IMR-90 (cell line): ENCODE results near the gene MON2. TPM values are rescaled to one million over a fixed set of nuclear protein-coding genes. Genes with fewer than 3 reads are reported as not detected.

Experiments used
- ATAC-seq: fragments of 200-7000 bp; cut with Tn5 transposase; 2 replicates; pipeline ENCODE4 v1.9.1; 2020; ENCODE audit warnings: low read depth, mild to moderate bottlenecking, moderate library complexity
- BruUV-seq: library from RNA; stranded (reverse); fragments of 400-500 nt; replicated peaks from 2 replicates; lab custom pipeline; 2021; lab: Mats Ljungman, UMichigan
- CTCF ChIA-PET: fragments of 300-600 bp; formaldehyde crosslinking; extraction: SDS; loops from one replicate; lab custom pipeline; 2021; ENCODE audit warnings: antibody characterized with exemption; lab: Yijun Ruan, JAX
- POLR2A ChIA-PET: fragments of 300-600 bp; sonication (Branson Sonifier 250); formaldehyde crosslinking; loops from one replicate; lab custom pipeline; 2022; ENCODE audit warnings: antibody characterized with exemption; ENCODE audit not compliant: unreplicated experiment; lab: Charles Lee
- DNase-seq: peaks from one replicate; pipeline ENCODE4 v3.0.0; 2013
- H2AFZ ChIP-seq: replicated peaks from 2 replicates; pipeline ENCODE3; 2013; ENCODE audit warnings: low read length, mild to moderate bottlenecking; ENCODE audit not compliant: poor library complexity
- H2AK5ac ChIP-seq: 2 replicates; pipeline ENCODE4 v1.6.1; 2013; ENCODE audit warnings: low read depth, low read length, inconsistent platforms
- H2AK9ac ChIP-seq: replicated peaks from 2 replicates; pipeline ENCODE3; 2013; ENCODE audit warnings: mild to moderate bottlenecking, low read depth, low read length, moderate library complexity; ENCODE audit not compliant: poor library complexity
- H2BK120ac ChIP-seq: 2 replicates; pipeline ENCODE4 v1.6.1; 2013; ENCODE audit warnings: low read depth, low read length, inconsistent platforms
- H2BK15ac ChIP-seq: 3 replicates; pipeline ENCODE4 v1.6.1; 2013; ENCODE audit warnings: low read depth, low read length, inconsistent platforms
- H2BK20ac ChIP-seq: 2 replicates; pipeline ENCODE4 v1.6.1; 2013; ENCODE audit warnings: low read depth, mild to moderate bottlenecking, inconsistent platforms, low read length, moderate library complexity
- H2BK5ac ChIP-seq: 2 replicates; pipeline ENCODE4 v1.6.1; 2013; ENCODE audit warnings: mild to moderate bottlenecking, low read depth, low read length, inconsistent platforms; ENCODE audit not compliant: poor library complexity, severe bottlenecking
- H3K14ac ChIP-seq: replicated peaks from 2 replicates; pipeline ENCODE4 v1.6.1; 2013; ENCODE audit warnings: low read depth, low read length, inconsistent platforms
- H3K18ac ChIP-seq: 2 replicates; pipeline ENCODE4 v1.6.1; 2013; ENCODE audit warnings: low read depth, low read length, control low read depth
- H3K23ac ChIP-seq: 2 replicates; pipeline ENCODE4 v1.6.1; 2013; ENCODE audit warnings: low read depth, low read length, inconsistent platforms
- H3K27ac ChIP-seq: 2 replicates; pipeline ENCODE4 v1.5.1; 2013; ENCODE audit warnings: mild to moderate bottlenecking, control low read depth, low read length; ENCODE audit not compliant: insufficient read depth
- H3K27me3 ChIP-seq: 2 replicates; pipeline ENCODE4 v1.6.1; 2013; ENCODE audit warnings: low read length; ENCODE audit not compliant: control insufficient read depth, insufficient read depth
- H3K36me3 ChIP-seq: 2 replicates; pipeline ENCODE4 v1.6.1; 2013; ENCODE audit warnings: low read length, mixed read lengths; ENCODE audit not compliant: control insufficient read depth, insufficient read depth
- H3K4ac ChIP-seq: 2 replicates; pipeline ENCODE4 v1.6.1; 2013; ENCODE audit warnings: low read depth, low read length, inconsistent platforms
- H3K4me1 ChIP-seq: 2 replicates; pipeline ENCODE4 v1.6.1; 2013; ENCODE audit warnings: low read length, mixed read lengths; ENCODE audit not compliant: control insufficient read depth, insufficient read depth
- H3K4me2 ChIP-seq: 2 replicates; pipeline ENCODE4 v1.6.1; 2013; ENCODE audit warnings: low read depth, mild to moderate bottlenecking, control low read depth, low read length, moderate library complexity
- H3K4me3 ChIP-seq: 2 replicates; pipeline ENCODE4 v1.5.1; 2013; ENCODE audit warnings: low read depth, mild to moderate bottlenecking, control low read depth, low read length, moderate library complexity; ENCODE audit not compliant: insufficient read depth
- H3K56ac ChIP-seq: 2 replicates; pipeline ENCODE4 v1.6.1; 2013; ENCODE audit warnings: low read length, inconsistent platforms; ENCODE audit not compliant: insufficient read depth; ENCODE audit errors: extremely low read depth
- H3K79me1 ChIP-seq, 2 experiments: 2 replicates each; pipeline ENCODE4 v1.6.1; 2013; ENCODE audit warnings: low read length in 2 of 2, inconsistent platforms in 1 of 2, low read depth in 1 of 2
- H3K9ac ChIP-seq: 2 replicates; pipeline ENCODE4 v1.6.1; 2013; ENCODE audit warnings: low read depth, low read length, control low read depth
- H3K9me1 ChIP-seq: 2 replicates; pipeline ENCODE4 v1.6.1; 2013; ENCODE audit warnings: low read length, inconsistent platforms; ENCODE audit not compliant: insufficient read depth
- H3K9me3 ChIP-seq: 2 replicates; pipeline ENCODE4 v1.6.1; 2013; ENCODE audit warnings: low read length; ENCODE audit not compliant: control insufficient read depth, insufficient read depth
- H4K20me1 ChIP-seq: 2 replicates; pipeline ENCODE4 v1.6.1; 2013; ENCODE audit warnings: low read length, inconsistent platforms; ENCODE audit not compliant: insufficient read depth
- H4K5ac ChIP-seq: 2 replicates; pipeline ENCODE4 v1.6.1; 2013; ENCODE audit warnings: mild to moderate bottlenecking, low read depth, low read length, control low read depth
- H4K8ac ChIP-seq, 2 experiments: 2 replicates each; pipeline ENCODE4 v1.6.1; 2013; ENCODE audit warnings: low read depth in 2 of 2, low read length in 2 of 2, control low read depth in 1 of 2, inconsistent platforms in 1 of 2
- H4K91ac ChIP-seq: 2 replicates; pipeline ENCODE4 v1.6.1; 2013; ENCODE audit warnings: low read depth, low read length, inconsistent platforms; ENCODE audit not compliant: insufficient read depth
- BHLHE40 ChIP-seq: fragments of 150-350 bp; IDR thresholded peaks from 2 replicates; pipeline ENCODE4 v1.6.1; 2016; ENCODE audit warnings: mild to moderate bottlenecking, low read depth, low read length
- CEBPB ChIP-seq: IDR thresholded peaks from 2 replicates; pipeline ENCODE4 v1.6.1; 2012; ENCODE audit warnings: low read depth, low read length, improper control_type of control experiment
- CHD1 ChIP-seq: IDR thresholded peaks from 2 replicates; pipeline ENCODE4 v1.6.1; 2012; ENCODE audit warnings: low read depth, low read length, improper control_type of control experiment
- MAFK ChIP-seq: IDR thresholded peaks from 2 replicates; pipeline ENCODE4 v1.6.1; 2012; ENCODE audit warnings: low read depth, low read length, improper control_type of control experiment
- MAZ ChIP-seq: IDR thresholded peaks from 2 replicates; pipeline ENCODE4 v1.6.1; 2012; ENCODE audit warnings: low read depth, mild to moderate bottlenecking, low read length, improper control_type of control experiment, moderate library complexity, borderline replicate concordance
- MXI1 ChIP-seq: IDR thresholded peaks from 2 replicates; pipeline ENCODE4 v1.6.1; 2012; ENCODE audit warnings: low read depth, mild to moderate bottlenecking, low read length, moderate library complexity, borderline replicate concordance
- NFE2L2 ChIP-seq: fragments of 150-350 bp; IDR thresholded peaks from 2 replicates; pipeline ENCODE4 v1.6.1; 2016; ENCODE audit warnings: low read depth, mild to moderate bottlenecking, low read length
- POLR2A ChIP-seq: IDR thresholded peaks from 2 replicates; pipeline ENCODE4 v1.6.1; 2012; ENCODE audit warnings: mild to moderate bottlenecking, low read depth, low read length
- RAD21 ChIP-seq: IDR thresholded peaks from 2 replicates; pipeline ENCODE4 v1.6.1; 2012; ENCODE audit warnings: low read length, improper control_type of control experiment
- RCOR1 ChIP-seq: IDR thresholded peaks from 2 replicates; pipeline ENCODE4 v1.6.1; 2012; ENCODE audit warnings: mild to moderate bottlenecking, low read length, improper control_type of control experiment; ENCODE audit not compliant: insufficient replicate concordance
- RFX5 ChIP-seq: IDR thresholded peaks from 2 replicates; pipeline ENCODE4 v1.8.0; 2012; ENCODE audit warnings: low read depth, mild to moderate bottlenecking, low read length, moderate library complexity
- SMC3 ChIP-seq: fragments of 150-350 bp; IDR thresholded peaks from 2 replicates; pipeline ENCODE4 v1.6.1; 2016; ENCODE audit warnings: low read depth, mild to moderate bottlenecking, antibody characterized with exemption, low read length, moderate library complexity
- WGBS, 2 experiments: methylation state at CpG; one replicate each; pipeline versions ENCODE4 v1.1.5 to v1.1.7; 2013; ENCODE audit warnings: missing lambda C conversion rate in 2 of 2; ENCODE audit not compliant: insufficient read length in 1 of 2; ENCODE audit errors: extremely low coverage in 2 of 2; 5-methylcytosine and 5-hydroxymethylcytosine counted together
- dilution Hi-C: fragments of 300-500 bp; cut with HindIII; formaldehyde crosslinking; loops from one replicate; pipeline ENCODE4 v1.14.3; 2018; ENCODE audit warnings: low sequenced_read_pairs; ENCODE audit not compliant: unreplicated experiment
- in situ Hi-C: fragments of 300-500 bp; cut with MboI; formaldehyde crosslinking; loops from 3 replicates; pipeline ENCODE4 v1.14.3; 2019; ENCODE audit warnings: low sequenced_read_pairs, inconsistent platforms, mixed read lengths
- intact Hi-C: fragments of 100-400 bp; cut with micrococcal nuclease; formaldehyde crosslinking; loops from 2 replicates; pipeline ENCODE4 v1.10.0; 2022
- polyA plus RNA-seq, 3 experiments: library from polyadenylated mRNA; depleted of rRNA; stranded (reverse); fragments of >200 nt; gene quantifications; 2 replicates each; pipeline ENCODE4 v1.2.3, GENCODE V29; 2012; ENCODE audit warnings: low replicate concordance in 1 of 3
- total RNA-seq: library from RNA; depleted of rRNA; stranded (reverse); fragments of >200 nt; gene quantifications from 2 replicates; pipeline ENCODE4 v1.2.3, GENCODE V29; 2012
- TF ChIP-seq, protein P1 (sequence below): conservative IDR thresholded peaks from 2 replicates; pipeline ENCODE4 v1.5.1; 2012; ENCODE audit warnings: mild to moderate bottlenecking, low read depth, low read length, improper control_type of control experiment
- TF ChIP-seq, protein P2 (sequence below): fragments of 150-350 bp; IDR thresholded peaks from 2 replicates; pipeline ENCODE4 v1.6.1; 2017; ENCODE audit warnings: mild to moderate bottlenecking, antibody characterized with exemption, low read length, low read depth

Gene MON2
- total and polyA plus RNA-seq, 2 of the 4 experiments (the other 2 are of a cell fraction): 13.2 to 39.3 TPM

DNA sequence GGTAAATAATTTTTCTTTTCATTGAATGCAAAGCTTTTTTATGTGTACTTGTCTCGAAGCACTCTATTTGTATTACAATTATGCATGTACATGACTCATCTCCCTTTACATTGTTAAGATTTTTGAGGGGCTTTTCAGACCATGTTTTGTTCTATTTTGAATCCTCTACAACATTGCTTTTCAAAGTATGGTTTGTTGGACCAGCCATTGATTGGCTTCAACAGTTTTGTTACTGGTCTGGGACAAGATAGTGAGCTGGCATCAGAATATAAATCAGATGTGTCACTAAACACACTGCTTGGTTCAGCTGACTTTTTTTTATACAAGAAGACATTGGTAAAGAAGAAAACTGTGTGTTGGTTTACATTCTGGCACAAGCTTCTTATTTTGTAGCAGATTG lies 122.3 kb downstream of the MON2 start:
- intact Hi-C loops: loop anchor here (10.0 kb wide), 1 partner anchor 346 kb away; the partner anchor contains the start of gene PPM1H
- peak; percentile 65 for ATAC-seq
- Histone ChIP-seq H3K4ac (no peak overlapping the region), H2AFZ (no peak overlapping the region), H3K23ac (no peak overlapping the region), H3K9ac (no peak overlapping the region), H4K20me1 (no peaks in the 10 kb centered on the region), H3K36me3 (peaks cover 12% of the 10 kb centered on the region; the same call in 1 of the 2 replicates), H2BK20ac (no peak overlapping the region), H2BK5ac (no peak overlapping the region), H2BK15ac (no peak overlapping the region), H2AK5ac (no peak overlapping the region), H4K91ac (no peak overlapping the region), H2AK9ac (no peak overlapping the region), H3K18ac (no peak overlapping the region), H3K14ac (no peak overlapping the region), H3K4me1 (peaks cover 5% of the 10 kb centered on the region), H3K56ac (no peak overlapping the region), H3K27me3 (no peaks in the 10 kb centered on the region), H3K27ac (no peak overlapping the region), H3K9me3 (no peaks in the 10 kb centered on the region), H3K9me1 (no peaks in the 10 kb centered on the region), H4K8ac (no peak overlapping the region), H2BK120ac (no peak overlapping the region), H3K4me3 (no peak overlapping the region), H3K4me2 (peak overlapping the region; percentile 47; the same call in 1 of the 2 replicates), H3K79me1 (peaks cover 0 to 3% of the 10 kb centered on the region in 2 experiments; a peak in 1 of 4 replicates), H4K5ac (no peak overlapping the region)
- no peak for TF ChIP-seq MXI1
- TF ChIP-seq, protein P1, sequence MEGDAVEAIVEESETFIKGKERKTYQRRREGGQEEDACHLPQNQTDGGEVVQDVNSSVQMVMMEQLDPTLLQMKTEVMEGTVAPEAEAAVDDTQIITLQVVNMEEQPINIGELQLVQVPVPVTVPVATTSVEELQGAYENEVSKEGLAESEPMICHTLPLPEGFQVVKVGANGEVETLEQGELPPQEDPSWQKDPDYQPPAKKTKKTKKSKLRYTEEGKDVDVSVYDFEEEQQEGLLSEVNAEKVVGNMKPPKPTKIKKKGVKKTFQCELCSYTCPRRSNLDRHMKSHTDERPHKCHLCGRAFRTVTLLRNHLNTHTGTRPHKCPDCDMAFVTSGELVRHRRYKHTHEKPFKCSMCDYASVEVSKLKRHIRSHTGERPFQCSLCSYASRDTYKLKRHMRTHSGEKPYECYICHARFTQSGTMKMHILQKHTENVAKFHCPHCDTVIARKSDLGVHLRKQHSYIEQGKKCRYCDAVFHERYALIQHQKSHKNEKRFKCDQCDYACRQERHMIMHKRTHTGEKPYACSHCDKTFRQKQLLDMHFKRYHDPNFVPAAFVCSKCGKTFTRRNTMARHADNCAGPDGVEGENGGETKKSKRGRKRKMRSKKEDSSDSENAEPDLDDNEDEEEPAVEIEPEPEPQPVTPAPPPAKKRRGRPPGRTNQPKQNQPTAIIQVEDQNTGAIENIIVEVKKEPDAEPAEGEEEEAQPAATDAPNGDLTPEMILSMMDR: no peak
- TF ChIP-seq RCOR1: no peak
- TF ChIP-seq SMC3: no peak
- TF ChIP-seq BHLHE40: no peak
- no peak for TF ChIP-seq RFX5
- no peak for TF ChIP-seq CHD1
- TF ChIP-seq RAD21: no peak
- no peak for TF ChIP-seq NFE2L2
- TF ChIP-seq CEBPB: no peak
- TF ChIP-seq MAFK: no peak
- no peak for TF ChIP-seq POLR2A
- TF ChIP-seq MAZ: no peak
- TF ChIP-seq, protein P2, sequence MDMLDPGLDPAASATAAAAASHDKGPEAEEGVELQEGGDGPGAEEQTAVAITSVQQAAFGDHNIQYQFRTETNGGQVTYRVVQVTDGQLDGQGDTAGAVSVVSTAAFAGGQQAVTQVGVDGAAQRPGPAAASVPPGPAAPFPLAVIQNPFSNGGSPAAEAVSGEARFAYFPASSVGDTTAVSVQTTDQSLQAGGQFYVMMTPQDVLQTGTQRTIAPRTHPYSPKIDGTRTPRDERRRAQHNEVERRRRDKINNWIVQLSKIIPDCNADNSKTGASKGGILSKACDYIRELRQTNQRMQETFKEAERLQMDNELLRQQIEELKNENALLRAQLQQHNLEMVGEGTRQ: no peak
- ChIA-PET POLR2A (no interaction called here), CTCF (no interaction called here)
- DNase-seq: peak; percentile 45
- no TSS peak for BruUV-seq
- in situ Hi-C loops: loop anchor here (25.0 kb wide), 1 partner anchor 473 kb away; no protein-coding TSS in a partner anchor
- no CpG with 5 or more reads among the region's 1 CpG for WGBS, 2 experiments
- dilution Hi-C loops: loop anchor here (25.0 kb wide), 1 partner anchor 198 kb away; no protein-coding TSS in a partner anchor
